ENCODE data around the gene SHOC2. TPM values are rescaled to one million over a fixed set of nuclear protein-coding genes. Genes with fewer than 3 reads are reported as not detected.

Gene SHOC2
- polyA plus RNA-seq (ENCODE audit: insufficient read length), result 27.2 TPM

- no peak for DNase-seq
Observed at GRCh38 chr10:110919349-110919931, at the start of gene SHOC2. TSS of gene SHOC2 (plus strand) at chr10:110919604. CDS start at chr10:110964359, 44,755 bp downstream.

- no peak for DNase-seq
Observed at GRCh38 chr10:110870823-110871297, 48.5 kb upstream of the SHOC2 start.

- peak; percentile 100 for DNase-seq
Observed at GRCh38 chr10:110871298-110872084, 47.9 kb upstream of the SHOC2 start, which contains the start of gene PDCD4. TSS of gene PDCD4 (plus strand) at chr10:110871928. CDS start at chr10:110876028, 4,100 bp downstream.

- DNase-seq, result peak; percentile 86
Observed at GRCh38 chr10:110872145-110872983, 47.0 kb upstream of the SHOC2 start.

- no peak for DNase-seq
Observed at GRCh38 chr10:110872984-110873923, 46.1 kb upstream of the SHOC2 start.

- DNase-seq, result no peak
Observed at GRCh38 chr10:110873951-110874350, 45.5 kb upstream of the SHOC2 start.

GRCh38 chr10:110876000-110876399 lies 43.4 kb upstream of the SHOC2 start:
- no peak for DNase-seq

GRCh38 chr10:110876788-110877187 lies 42.6 kb upstream of the SHOC2 start:
- no peak for DNase-seq

GRCh38 chr10:110880012-110880411 lies 39.4 kb upstream of the SHOC2 start:
- no peak for DNase-seq

GRCh38 chr10:110881247-110881646 lies 38.2 kb upstream of the SHOC2 start:
- DNase-seq, result no peak

- DNase-seq, result no peak
Observed at GRCh38 chr10:110881905-110882304, 37.5 kb upstream of the SHOC2 start.

- no peak for DNase-seq
Observed at GRCh38 chr10:110883924-110884323, 35.5 kb upstream of the SHOC2 start.

GRCh38 chr10:110885932-110886674 lies 33.3 kb upstream of the SHOC2 start:
- no peak for DNase-seq

- DNase-seq, result no peak
Observed at GRCh38 chr10:110887560-110887959, 31.8 kb upstream of the SHOC2 start.

GRCh38 chr10:110892602-110893288 lies 26.7 kb upstream of the SHOC2 start:
- no peak for DNase-seq

GRCh38 chr10:110893559-110894179 lies 25.7 kb upstream of the SHOC2 start:
- DNase-seq, result no peak

- DNase-seq, result no peak
Observed at GRCh38 chr10:110897184-110897583, 22.2 kb upstream of the SHOC2 start.

- DNase-seq, result no peak
Observed at GRCh38 chr10:110898391-110898790, 21.0 kb upstream of the SHOC2 start.

GRCh38 chr10:110900983-110901382 lies 18.4 kb upstream of the SHOC2 start:
- DNase-seq, result no peak

Data from hindlimb muscle (tissue), 1 donor.